NB4 (cell line): ENCODE data around the gene SCAI.

ENCODE experiments used
- CTCF ChIP-seq: IDR thresholded peaks from one replicate; pipeline ENCODE4 v1.5.1; 2012; ENCODE audit warnings: low read depth, low read length
- MAX ChIP-seq: IDR thresholded peaks from 2 replicates; pipeline ENCODE4 v1.6.1; 2011; ENCODE audit warnings: low read depth, low read length
- MYC ChIP-seq: IDR thresholded peaks from 2 replicates; pipeline ENCODE4 v1.6.1; 2011; ENCODE audit warnings: low read depth, low read length
- POLR2A ChIP-seq: IDR thresholded peaks from 2 replicates; pipeline ENCODE4 v1.6.1; 2011; ENCODE audit warnings: mild to moderate bottlenecking; ENCODE audit not compliant: insufficient read length; ENCODE audit errors: extremely low read depth

GRCh38 chr9:124947727-124948391 is 195.5 kb downstream of the SCAI start:
- TF ChIP-seq POLR2A (no peak), CTCF (no peak), MYC (no peak), MAX (no peak)
